HG03175 (cell line): ENCODE results near the gene DDRGK1.
"Not testable (repeated sequence)": the region's sequence is repeated elsewhere in the genome, so short reads cannot be mapped to it uniquely, and the experiment has no call there.

Source experiments
- ATAC-seq: cut with Tn5 transposase; IDR thresholded peaks from one replicate; pipeline ENCODE4 v1.9.1; 2021; ENCODE audit warnings: mild to moderate bottlenecking, moderate library complexity; ENCODE audit not compliant: unreplicated experiment

DDRGK1 gene

GRCh38 chr20:3166338-3166912 is 38.1 kb downstream of the DDRGK1 start:
- ATAC-seq = no peak

- no peak for ATAC-seq
Measured at GRCh38 chr20:3165473-3166337, 38.8 kb downstream of the DDRGK1 start.

- no peak for ATAC-seq
Measured at GRCh38 chr20:3164763-3165410, 39.6 kb downstream of the DDRGK1 start.

GRCh38 chr20:3164043-3164762 is 40.3 kb downstream of the DDRGK1 start:
- ATAC-seq = no peak

- no peak for ATAC-seq
Measured at GRCh38 chr20:3163099-3164042, 41.1 kb downstream of the DDRGK1 start.

- ATAC-seq = no peak
Measured at GRCh38 chr20:3162080-3162611, 42.3 kb downstream of the DDRGK1 start.

GRCh38 chr20:3161316-3162079 is 43.0 kb downstream of the DDRGK1 start:
- no peak for ATAC-seq

GRCh38 chr20:3160418-3160817 is 44.1 kb downstream of the DDRGK1 start:
- ATAC-seq = no peak

GRCh38 chr20:3158968-3159431 is 45.5 kb downstream of the DDRGK1 start:
- no peak for ATAC-seq

- ATAC-seq = no peak
Measured at GRCh38 chr20:3157817-3158216, 46.7 kb downstream of the DDRGK1 start.

- ATAC-seq = peak; percentile 83
Measured at GRCh38 chr20:3156811-3157619, 47.5 kb downstream of the DDRGK1 start.

GRCh38 chr20:3152057-3152644 is 52.3 kb downstream of the DDRGK1 start:
- not testable (repeated sequence) for ATAC-seq

GRCh38 chr20:3150908-3151307 is 53.6 kb downstream of the DDRGK1 start:
- no peak for ATAC-seq

GRCh38 chr20:3146732-3147341 is 57.6 kb downstream of the DDRGK1 start:
- ATAC-seq = no peak

- ATAC-seq = no peak
Measured at GRCh38 chr20:3141757-3142156, 62.7 kb downstream of the DDRGK1 start.
